Bronchial epithelial cell (primary cell): ENCODE data around the gene ADCY6. TPM values are rescaled to one million over a fixed set of nuclear protein-coding genes. Genes with fewer than 3 reads are reported as not detected.

Source experiments
- DNase-seq: peaks from one replicate; pipeline ENCODE4 v3.0.0-alpha.2; 2010; ENCODE audit warnings: low read depth
- FAIRE-seq: peaks from 2 replicates; lab custom pipeline; 2011; peaks lifted over from hg19 to GRCh38; lab: Jason Lieb, UNC
- H3K27me3 ChIP-seq: 2 replicates; pipeline ENCODE4 v1.5.1; 2011; ENCODE audit warnings: low read length; ENCODE audit not compliant: control insufficient read depth, insufficient read depth
- H3K36me3 ChIP-seq: 2 replicates; pipeline ENCODE4 v1.5.1; 2011; ENCODE audit warnings: low read length; ENCODE audit not compliant: control insufficient read depth, insufficient read depth
- H3K4me3 ChIP-seq: 2 replicates; pipeline ENCODE4 v1.5.1; 2011; ENCODE audit warnings: mild to moderate bottlenecking, low read depth, low read length, control low read depth
- total RNA-seq: library from RNA; depleted of rRNA; stranded (reverse); fragments of >200 nt; gene quantifications from 2 replicates; pipeline ENCODE4 v1.2.1, GENCODE V29; 2014
- TF ChIP-seq, protein P1 (sequence below): IDR thresholded peaks from 2 replicates; pipeline ENCODE4 v1.5.1; 2011; ENCODE audit warnings: mild to moderate bottlenecking, moderate library complexity, low read length, control low read depth, inconsistent platforms; ENCODE audit not compliant: insufficient read depth, severe bottlenecking

The ADCY6 gene
- total RNA-seq, 1 donor from 2014 or later, result 13.4 TPM

DNA sequence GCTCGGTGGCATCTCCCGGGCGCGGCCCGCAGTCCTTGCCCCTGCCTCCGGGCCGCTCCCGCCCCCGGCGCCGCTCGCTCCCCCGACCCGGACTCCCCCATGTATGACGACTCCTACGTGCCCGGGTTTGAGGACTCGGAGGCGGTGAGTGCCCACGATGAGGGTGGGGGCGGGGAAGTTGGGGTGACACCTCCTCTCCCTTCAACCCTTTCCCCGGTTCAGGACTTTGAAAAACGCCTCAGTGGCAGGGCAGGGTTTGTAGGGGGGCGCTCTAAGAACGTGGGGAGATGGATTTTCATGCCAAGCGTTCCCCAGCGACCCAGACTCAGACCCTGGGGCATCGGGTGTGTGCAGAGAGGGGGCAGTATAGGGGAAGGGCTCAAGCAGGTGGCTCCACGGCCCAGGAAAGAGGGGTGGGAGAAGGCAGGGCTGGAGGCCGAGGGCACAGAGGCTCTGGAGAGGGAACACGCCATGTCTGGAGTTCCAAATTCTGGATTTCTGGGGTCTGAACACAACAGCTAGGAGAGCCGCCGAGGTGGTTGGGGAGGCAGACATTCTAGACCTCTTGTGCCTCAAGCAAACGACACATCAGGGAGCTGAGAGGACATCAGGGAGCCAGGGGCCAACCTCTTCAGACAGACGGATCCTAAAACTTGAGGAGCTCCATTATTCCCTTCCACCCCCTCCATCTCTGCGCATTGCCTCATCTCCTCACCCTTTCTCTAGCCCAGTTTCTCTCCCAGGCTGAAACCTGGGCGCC lies 30.1 kb upstream of the ADCY6 start:
- TF ChIP-seq, protein P1, sequence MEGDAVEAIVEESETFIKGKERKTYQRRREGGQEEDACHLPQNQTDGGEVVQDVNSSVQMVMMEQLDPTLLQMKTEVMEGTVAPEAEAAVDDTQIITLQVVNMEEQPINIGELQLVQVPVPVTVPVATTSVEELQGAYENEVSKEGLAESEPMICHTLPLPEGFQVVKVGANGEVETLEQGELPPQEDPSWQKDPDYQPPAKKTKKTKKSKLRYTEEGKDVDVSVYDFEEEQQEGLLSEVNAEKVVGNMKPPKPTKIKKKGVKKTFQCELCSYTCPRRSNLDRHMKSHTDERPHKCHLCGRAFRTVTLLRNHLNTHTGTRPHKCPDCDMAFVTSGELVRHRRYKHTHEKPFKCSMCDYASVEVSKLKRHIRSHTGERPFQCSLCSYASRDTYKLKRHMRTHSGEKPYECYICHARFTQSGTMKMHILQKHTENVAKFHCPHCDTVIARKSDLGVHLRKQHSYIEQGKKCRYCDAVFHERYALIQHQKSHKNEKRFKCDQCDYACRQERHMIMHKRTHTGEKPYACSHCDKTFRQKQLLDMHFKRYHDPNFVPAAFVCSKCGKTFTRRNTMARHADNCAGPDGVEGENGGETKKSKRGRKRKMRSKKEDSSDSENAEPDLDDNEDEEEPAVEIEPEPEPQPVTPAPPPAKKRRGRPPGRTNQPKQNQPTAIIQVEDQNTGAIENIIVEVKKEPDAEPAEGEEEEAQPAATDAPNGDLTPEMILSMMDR, result peak; percentile 12
- Histone ChIP-seq H3K4me3 (peak overlapping the region; percentile 63), H3K27me3 (no peaks in the 10 kb centered on the region), H3K36me3 (no peaks in the 10 kb centered on the region)
- no peak for FAIRE-seq
- DNase-seq, result no peak

DNA sequence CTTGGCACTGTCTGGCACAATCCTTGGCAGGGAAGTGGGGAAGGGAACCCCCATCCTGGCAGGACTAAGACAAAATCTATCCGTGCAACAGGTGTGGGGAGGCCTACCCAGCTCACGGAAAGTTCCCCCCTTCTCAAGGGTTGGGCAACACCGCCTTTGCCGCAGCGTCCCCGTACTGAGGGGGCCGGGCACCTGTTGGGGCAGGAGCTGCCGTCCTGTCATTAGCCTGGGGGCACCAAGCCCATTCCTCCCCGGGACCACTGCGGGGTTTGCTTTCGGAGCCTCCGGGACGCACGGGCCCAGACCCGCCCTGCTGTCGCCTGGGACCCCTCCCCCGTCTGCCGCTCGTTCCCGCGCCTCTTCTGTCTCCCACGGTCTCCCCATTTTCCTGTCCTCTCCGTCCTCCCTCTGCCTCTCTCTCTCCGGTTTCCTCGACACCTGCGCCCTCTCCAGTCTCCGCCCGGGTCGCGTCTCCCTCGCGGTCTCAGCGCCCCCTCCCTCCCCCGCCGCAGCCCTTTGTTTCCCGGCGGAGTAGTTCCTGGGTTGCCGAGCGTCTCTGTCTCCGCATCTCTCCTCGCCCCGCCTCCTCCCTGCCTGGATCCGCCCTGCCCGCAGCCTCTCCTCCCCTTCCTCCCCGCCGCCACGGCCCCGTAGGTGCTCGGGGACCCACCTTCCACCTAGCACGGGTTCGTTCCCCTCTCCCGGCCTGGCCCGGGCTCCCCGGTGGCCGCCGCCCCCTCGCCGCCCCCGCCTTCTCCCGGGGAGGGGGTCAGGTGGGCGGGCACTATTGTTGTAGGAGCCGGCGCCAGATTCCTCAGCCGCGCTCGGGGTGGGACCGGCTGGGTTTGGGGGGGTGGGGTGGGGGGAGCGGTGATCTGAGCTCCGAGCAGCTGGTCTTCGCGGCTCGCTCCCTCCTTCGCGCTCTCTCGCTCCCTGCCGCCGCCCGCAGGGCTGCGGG lies 29.3 kb upstream of the ADCY6 start, which contains the start of gene CACNB3:
Gene CACNB3, plus strand, starts transcription at position 624 of the 958 bp plus-strand sequence. CDS start 434 bp downstream, outside the sequence.
- DNase-seq (peak; percentile 34), FAIRE-seq (no peak)
- TF ChIP-seq, protein P1, result no peak
- Histone ChIP-seq H3K4me3 (peak within 1 kb of the TSS; percentile 63), H3K36me3 (no peaks in the 10 kb centered on the region), H3K27me3 (no peaks in the 10 kb centered on the region)

DNA sequence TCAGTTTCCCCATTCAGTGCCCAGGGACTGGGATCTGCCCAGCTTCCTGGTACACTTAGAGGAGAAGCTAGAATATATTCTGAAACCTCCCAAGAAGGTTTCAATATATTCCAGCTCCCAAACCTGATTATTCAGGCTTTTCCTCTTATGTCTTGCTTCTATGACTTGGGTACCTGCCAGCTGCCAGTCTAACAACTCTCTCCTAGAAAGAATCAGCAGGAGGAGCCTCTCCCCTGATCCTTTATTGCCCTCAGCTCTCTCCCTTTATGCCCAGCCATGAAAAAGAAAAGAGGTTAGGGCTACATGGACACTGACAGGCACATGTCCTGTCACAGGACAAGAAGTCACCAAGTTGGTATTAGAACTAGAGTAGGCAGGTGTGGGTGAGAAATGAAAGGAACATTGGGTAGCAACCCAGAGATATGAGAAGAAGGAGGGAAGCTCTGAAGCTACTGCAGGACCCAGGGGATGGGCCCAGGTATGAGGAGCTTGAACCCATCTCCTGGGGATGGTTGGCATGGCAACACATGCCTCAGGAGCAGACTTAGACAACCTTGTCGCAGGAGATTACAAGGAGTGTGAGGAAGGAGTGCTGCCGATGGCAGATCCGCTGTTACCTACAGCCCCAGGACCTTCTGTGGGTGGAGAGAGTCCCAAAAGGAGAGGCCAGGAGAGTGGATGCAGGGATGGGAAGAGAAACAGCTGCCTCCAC lies 27.4 kb upstream of the ADCY6 start:
- no peaks in the 10 kb centered on the region for H3K27me3 ChIP-seq
- no peak for FAIRE-seq
- no peak for DNase-seq
- TF ChIP-seq, protein P1, result no peak
- no peak overlapping the region for H3K4me3 ChIP-seq
- no peaks in the 10 kb centered on the region for H3K36me3 ChIP-seq

DNA sequence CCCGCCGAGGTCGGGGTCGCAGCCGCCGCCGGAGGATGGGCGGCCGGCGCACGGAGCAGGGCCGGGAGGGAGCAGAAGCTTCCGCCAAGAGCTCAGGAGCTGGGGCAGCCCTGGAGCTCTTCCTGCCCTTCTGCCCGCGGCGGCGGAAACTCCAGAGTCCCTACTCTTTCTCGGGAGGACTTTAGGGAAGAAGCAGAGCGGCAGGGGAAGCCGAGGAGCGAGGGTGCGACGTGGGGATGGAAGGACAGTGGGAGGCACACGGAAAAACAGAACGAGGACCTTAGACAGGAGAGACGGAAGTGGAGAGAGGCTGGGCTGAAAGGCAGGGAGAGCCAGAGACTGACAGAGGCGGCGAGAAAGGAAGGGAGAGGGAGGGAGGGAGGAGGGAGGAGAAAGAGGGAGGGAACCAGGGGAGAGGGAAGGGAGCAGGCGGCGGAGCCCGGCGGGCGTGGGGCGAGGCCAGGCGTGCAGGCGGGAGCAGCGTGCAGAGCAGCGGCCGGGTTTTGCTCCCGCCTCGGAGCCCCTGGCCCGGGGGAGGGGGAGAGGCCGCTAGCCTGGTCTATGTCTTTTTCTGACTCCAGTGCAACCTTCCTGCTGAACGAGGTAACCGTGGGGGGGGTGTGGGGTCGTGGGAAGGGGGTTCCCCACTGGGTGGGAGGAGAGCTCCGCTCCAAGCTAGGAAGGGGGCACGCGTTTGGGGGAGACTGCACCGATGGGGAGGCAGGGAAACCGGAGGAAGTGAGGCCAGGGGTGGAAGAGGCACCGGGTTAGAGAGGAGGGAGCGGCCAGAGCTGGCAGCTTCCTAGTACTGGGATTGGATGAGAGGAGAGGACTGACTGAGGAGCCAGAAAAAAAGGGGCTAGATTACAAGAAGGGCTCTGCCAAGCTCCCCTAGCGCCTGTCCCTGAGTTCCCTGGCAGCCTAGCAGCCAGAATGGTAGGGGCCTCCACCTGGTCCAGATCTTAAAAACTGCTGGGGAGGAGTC lies 26.5 kb upstream of the ADCY6 start:
- TF ChIP-seq, protein P1, result no peak
- DNase-seq (peak; percentile 78), FAIRE-seq (no peak)
- H3K36me3 ChIP-seq, result no peaks in the 10 kb centered on the region
- H3K27me3 ChIP-seq, result no peaks in the 10 kb centered on the region
- peak overlapping the region; percentile 59 for H3K4me3 ChIP-seq
